K562 (cell line): Measurements from ENCODE around the gene BNIPL. TPM values are rescaled to one million over a fixed set of nuclear protein-coding genes. Genes with fewer than 3 reads are reported as not detected.
A peak's percentile ranks its signal among the peaks of the same experiment; 100 is the strongest.

Experiments
- CBX1 ChIP-seq: sonication (generic); IDR thresholded peaks from 2 replicates; pipeline ENCODE4 v1.6.1; 2016; ENCODE audit warnings: antibody characterized with exemption, low read depth, mild to moderate bottlenecking
- CCAR2 ChIP-seq: fragments of 200-400 bp; formaldehyde crosslinking; IDR thresholded peaks from 2 replicates; pipeline ENCODE4 v1.6.1; 2017; ENCODE audit warnings: mild to moderate bottlenecking, low read depth, low read length
- CTCFL ChIP-seq: IDR thresholded peaks from 2 replicates; pipeline ENCODE4 v1.6.1; 2011; ENCODE audit warnings: borderline replicate concordance, low read depth, mild to moderate bottlenecking, moderate library complexity, low read length; ENCODE audit not compliant: insufficient read depth, poor library complexity, severe bottlenecking
- FOXM1 ChIP-seq, 2 experiments: fragments of 450-650 bp in 1 of 2; sonication (generic) in 1 of 2; formaldehyde crosslinking in 1 of 2; IDR thresholded peaks; 2 replicates each; pipeline versions ENCODE4 v1.6.1 to v1.9.0; 2017 to 2022; ENCODE audit warnings: low read depth in 2 of 2, mild to moderate bottlenecking in 2 of 2, missing genetic modification reagents in 1 of 2, moderate library complexity in 1 of 2
- GATAD2A ChIP-seq: fragments of 450-650 bp; IDR thresholded peaks from 2 replicates; pipeline ENCODE4 v1.6.1; 2017
- HDAC1 ChIP-seq, 2 experiments: fragments of 450-650 bp; IDR thresholded peaks; 2 replicates each; pipeline ENCODE4 v1.6.1; 2016 to 2017; ENCODE audit warnings: inconsistent platforms in 1 of 2, mild to moderate bottlenecking in 1 of 2, moderate library complexity in 1 of 2
- KDM1A ChIP-seq, 2 experiments: fragments of 450-650 bp; IDR thresholded peaks; 2 replicates each; pipeline ENCODE4 v1.6.1; 2016; ENCODE audit warnings: mild to moderate bottlenecking in 2 of 2
- KLF1 ChIP-seq: fragments of 450-650 bp; IDR thresholded peaks from 2 replicates; pipeline ENCODE4 v1.6.1; 2016; ENCODE audit warnings: missing genetic modification characterization, missing compliant biosample characterization
- MAZ ChIP-seq, 2 experiments: fragments of 450-650 bp in 1 of 2; sonication (generic) in 1 of 2; formaldehyde crosslinking; IDR thresholded peaks in 1 of 2; conservative IDR thresholded peaks in 1 of 2; 2 replicates each; pipeline versions ENCODE4 v1.4.0 to v1.5.0; 2020; ENCODE audit warnings: mild to moderate bottlenecking in 1 of 2, missing genetic modification reagents in 1 of 2
- MCM5 ChIP-seq: fragments of 450-650 bp; IDR thresholded peaks from 2 replicates; pipeline ENCODE4 v1.6.1; 2016; ENCODE audit warnings: low read depth
- NR0B1 ChIP-seq: fragments of 450-650 bp; IDR thresholded peaks from one replicate; pipeline ENCODE4 v1.6.1; 2018; ENCODE audit warnings: mild to moderate bottlenecking, moderate library complexity; ENCODE audit not compliant: partially characterized antibody
- NRF1 ChIP-seq, 2 experiments: fragments of 450-650 bp; IDR thresholded peaks in 1 of 2; conservative IDR thresholded peaks in 1 of 2; 2 replicates each; pipeline ENCODE4 v1.6.1; 2014; ENCODE audit warnings: mild to moderate bottlenecking in 2 of 2
- POU5F1 ChIP-seq: fragments of 150-350 bp; IDR thresholded peaks from 2 replicates; pipeline ENCODE4 v1.6.1; 2014; ENCODE audit warnings: borderline replicate concordance, low read length, low read depth, mild to moderate bottlenecking; ENCODE audit not compliant: partially characterized antibody
- PRDM10 ChIP-seq: fragments of 450-650 bp; IDR thresholded peaks from 2 replicates; pipeline ENCODE4 v1.6.1; 2018; ENCODE audit not compliant: partially characterized antibody
- PURB ChIP-seq: sonication (generic); formaldehyde crosslinking; IDR thresholded peaks from 2 replicates; pipeline ENCODE4 v1.9.0; 2021; ENCODE audit warnings: low read depth, mild to moderate bottlenecking, missing genetic modification reagents
- ZBTB33 ChIP-seq: sonication (generic); formaldehyde crosslinking; IDR thresholded peaks from 2 replicates; pipeline ENCODE4 v1.8.1; 2023; ENCODE audit warnings: mild to moderate bottlenecking, missing genetic modification reagents
- ZNF384 ChIP-seq: IDR thresholded peaks from 2 replicates; pipeline ENCODE4 v1.6.1; 2012; ENCODE audit warnings: low read depth, low read length, improper control_type of control experiment
- ZNF696 ChIP-seq: fragments of 250-450 bp; sonication (Bioruptor Pico); conservative IDR thresholded peaks from 2 replicates; pipeline ENCODE4 v1.4.0; 2020; ENCODE audit warnings: mild to moderate bottlenecking, moderate library complexity
- ZNF76 ChIP-seq: fragments of 250-450 bp; sonication (Bioruptor Pico); IDR thresholded peaks from 2 replicates; pipeline ENCODE4 v1.4.0; 2020; ENCODE audit warnings: mild to moderate bottlenecking, moderate library complexity, borderline replicate concordance
- polyA plus RNA-seq, 8 experiments: library from polyadenylated mRNA; depleted of rRNA in 4 of 8; stranded (reverse) in 5 of 8; unstranded in 3 of 8; fragments of >200 nt; fragmentation: Nextera tagmentation in 2 of 8; fragmentation: Illumina TruSeq in 1 of 8; extraction: Ambion mirVana in 2 of 8; extraction: Trizol in 1 of 8; gene quantifications; 2 replicates each; pipeline versions ENCODE4 v1.2.1 to v1.2.3, GENCODE V29; 2011 to 2014; ENCODE audit warnings: inconsistent platforms in 1 of 8, missing spikeins in 1 of 8
- total RNA-seq, 7 experiments: library from RNA; depleted of rRNA in 6 of 7; stranded (reverse); fragments of >200 nt in 6 of 7; fragmentation: Illumina TruSeq in 2 of 7; extraction: Trizol in 2 of 7; gene quantifications; 2 replicates each; pipeline versions ENCODE4 v1.2.1 to v1.2.3, GENCODE V29; 2011 to 2021; ENCODE audit warnings: low replicate concordance in 1 of 7

BNIPL gene
- total and polyA plus RNA-seq, 9 of the 15 experiments (the other 6 are each of a cell fraction or from before 2014, with no cell fraction given) = 0.08 to 1.4 (median 0.68) TPM

GRCh38 chr1:151024540-151025146 lies 11.7 kb upstream of the BNIPL start (continued):
- no peak for TF ChIP-seq MCM5
- TF ChIP-seq CCAR2 = no peak
- no peak for TF ChIP-seq ZNF76 (CRISPR knock-in tag)
- TF ChIP-seq PURB (CRISPR knock-in tag) = no peak
- TF ChIP-seq HDAC1 (IDR thresholded peaks at IDR 0.05) = no peak
- no peak for TF ChIP-seq POU5F1
- no peak for TF ChIP-seq NR0B1
- no peak for TF ChIP-seq KLF1 (tag)
- TF ChIP-seq FOXM1 (IDR thresholded peaks at IDR 0.05; ENCODE audit: low read depth) = no peak
- no peak for TF ChIP-seq FOXM1 (CRISPR knock-in tag; IDR thresholded peaks at IDR 0.05; ENCODE audit: low read depth)
- no peak for TF ChIP-seq CBX1
- TF ChIP-seq NRF1 (conservative IDR thresholded peaks at IDR 0.05 in 1 of 2, IDR thresholded peaks at IDR 0.05 in 1 of 2) = no peak
- no peak for TF ChIP-seq ZNF696 (CRISPR knock-in tag)
- no peak for TF ChIP-seq KDM1A (IDR thresholded peaks at IDR 0.05)
- TF ChIP-seq GATAD2A = no peak
- TF ChIP-seq CTCFL = peak; percentile 82
- no peak for TF ChIP-seq ZBTB33 (CRISPR knock-in tag)
- TF ChIP-seq ZNF384 = peak; percentile 62
- TF ChIP-seq PRDM10 = no peak
- TF ChIP-seq MAZ (CRISPR knock-in tag; conservative IDR thresholded peaks at IDR 0.05 in 1 of 2, IDR thresholded peaks at IDR 0.05 in 1 of 2) = peak in 1 of 2 experiments; percentile 63; a peak in 2 of 4 replicates
